NCI-H2227 (cell line): Measurements from ENCODE around the gene SCN3B.

ENCODE experiments used
- DNase-seq: peaks from one replicate; lab custom pipeline; 2025; ENCODE audit not compliant: unreplicated experiment; lab: John Stamatoyannopoulos, UW

Gene SCN3B

GRCh38 chr11:123659311-123659710, 4.9 kb upstream of the SCN3B start:
- no peak for DNase-seq

- DNase-seq = peak; percentile 64
Observed at GRCh38 chr11:123653827-123654565, 428 bp downstream of the SCN3B start.

DNA sequence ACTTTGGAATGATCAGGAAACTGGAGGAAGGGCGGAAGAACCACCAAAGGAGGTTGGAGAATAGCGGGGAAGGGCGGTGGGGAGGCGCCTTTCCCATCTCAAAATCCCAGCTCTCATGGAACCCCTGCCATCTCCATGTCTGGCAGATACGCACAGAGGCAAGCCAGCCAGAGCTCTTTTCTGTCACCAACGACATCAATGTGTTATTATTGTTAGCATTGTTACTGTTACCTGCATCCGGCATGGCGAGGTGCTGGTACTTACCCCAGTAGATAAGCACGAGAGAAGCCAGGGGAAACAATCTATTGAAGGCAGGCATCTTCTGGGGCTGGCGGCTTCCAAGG, 969 bp downstream of the SCN3B start:
- no peak for DNase-seq

GRCh38 chr11:123652599-123652998, 1.8 kb downstream of the SCN3B start:
- DNase-seq = no peak

- no peak for DNase-seq
Observed at GRCh38 chr11:123650901-123651300, 3.5 kb downstream of the SCN3B start.

DNA sequence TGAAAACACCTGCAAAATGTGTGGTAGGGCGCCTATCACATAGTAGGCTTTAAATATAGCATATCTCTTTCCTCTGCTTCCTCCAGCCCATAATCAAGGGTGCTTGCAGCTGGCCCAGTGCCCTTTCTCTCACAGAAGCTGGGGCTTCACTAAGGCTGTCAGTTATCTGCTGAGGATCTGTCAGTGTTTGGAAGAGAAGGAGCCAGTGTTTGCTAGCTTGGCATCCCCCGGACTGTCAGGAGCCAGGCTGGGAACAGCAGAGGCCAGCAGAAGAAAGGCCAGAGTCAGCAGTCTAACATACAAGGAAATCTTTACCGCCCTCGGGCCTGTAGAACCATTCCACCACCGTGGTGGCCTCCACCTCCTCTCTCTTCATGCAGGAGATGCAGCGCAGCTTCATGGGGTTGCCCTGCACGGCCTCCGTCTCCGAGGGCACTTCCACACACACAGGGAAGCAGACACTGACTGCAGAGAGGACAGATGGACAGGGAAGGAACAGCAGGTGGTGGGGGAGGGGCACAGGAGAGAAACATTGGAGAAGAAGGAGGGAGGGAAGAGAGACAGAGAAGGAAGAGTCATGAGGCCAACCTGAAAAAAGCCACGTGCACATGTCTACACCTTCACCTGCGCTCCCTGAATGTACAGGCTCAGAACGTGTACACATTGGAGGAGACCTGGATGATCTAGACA, 9.0 kb downstream of the SCN3B start:
- no peak for DNase-seq

- no peak for DNase-seq
Observed at GRCh38 chr11:123642435-123642834, 12.0 kb downstream of the SCN3B start.

GRCh38 chr11:123641495-123641840, 13.0 kb downstream of the SCN3B start:
- no peak for DNase-seq

DNA sequence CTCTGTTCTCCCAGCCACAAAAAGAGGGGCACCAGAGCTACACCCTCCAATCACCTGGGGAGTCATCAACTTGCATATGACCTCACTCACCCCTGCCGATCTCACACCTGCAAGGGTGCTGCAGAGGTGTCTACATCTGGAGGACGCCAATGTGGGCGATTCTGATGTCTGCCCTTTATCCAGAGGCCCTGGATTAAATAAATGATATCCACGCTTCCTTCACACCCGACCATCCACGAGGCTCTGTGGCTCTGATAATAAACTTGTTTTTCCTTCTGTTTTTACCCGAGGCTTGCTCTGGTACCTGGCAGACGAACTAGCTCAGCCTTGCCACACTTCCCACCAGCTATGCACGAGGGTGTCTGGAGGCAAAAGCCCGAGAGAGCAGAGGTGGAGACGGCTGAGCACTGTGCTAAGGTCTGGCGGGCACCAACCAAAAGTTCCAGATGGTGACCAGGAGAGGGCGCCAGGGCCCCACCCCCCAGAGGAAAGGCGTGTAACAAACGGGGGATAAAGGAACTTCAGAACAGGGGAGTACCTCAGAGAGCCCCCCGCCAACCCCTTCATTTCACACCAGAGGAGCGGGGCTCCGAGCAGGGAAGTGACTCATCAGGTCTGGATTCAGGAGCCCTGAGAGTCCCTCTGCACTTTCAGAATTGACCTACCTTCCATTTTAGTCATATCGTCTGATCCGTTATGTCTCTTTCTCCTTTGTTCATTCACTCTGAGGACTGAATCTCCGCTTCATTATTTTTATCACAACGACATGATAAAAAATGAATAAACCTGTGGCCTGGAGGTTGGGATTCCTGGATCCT, 13.5 kb downstream of the SCN3B start:
- peak; percentile 57 for DNase-seq

GRCh38 chr11:123640029-123640428, 14.4 kb downstream of the SCN3B start:
- no peak for DNase-seq

DNA sequence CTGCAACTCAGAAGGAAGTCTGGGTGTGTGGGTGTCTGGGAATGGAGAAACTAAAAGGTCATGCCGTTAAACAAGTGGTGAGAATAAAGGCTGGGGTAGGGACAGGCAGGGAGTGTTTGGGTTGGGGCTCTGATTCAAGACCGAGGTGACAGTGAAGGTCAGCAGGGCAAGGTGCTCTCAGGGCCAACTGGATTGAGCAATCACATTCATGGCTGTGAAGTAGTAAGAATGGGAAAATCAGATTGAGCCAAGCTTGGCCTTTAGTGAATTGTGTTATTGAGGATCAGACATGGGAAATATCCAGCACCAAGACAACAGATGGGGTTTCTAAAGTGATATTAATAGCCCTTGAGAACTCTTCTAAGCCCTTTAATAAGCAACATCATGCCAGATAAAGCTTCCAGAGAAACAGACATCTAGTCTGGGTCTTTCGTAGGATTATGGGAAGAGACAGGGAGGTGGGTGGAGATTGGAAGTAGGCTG, 24.3 kb downstream of the SCN3B start:
- no peak for DNase-seq

DNA sequence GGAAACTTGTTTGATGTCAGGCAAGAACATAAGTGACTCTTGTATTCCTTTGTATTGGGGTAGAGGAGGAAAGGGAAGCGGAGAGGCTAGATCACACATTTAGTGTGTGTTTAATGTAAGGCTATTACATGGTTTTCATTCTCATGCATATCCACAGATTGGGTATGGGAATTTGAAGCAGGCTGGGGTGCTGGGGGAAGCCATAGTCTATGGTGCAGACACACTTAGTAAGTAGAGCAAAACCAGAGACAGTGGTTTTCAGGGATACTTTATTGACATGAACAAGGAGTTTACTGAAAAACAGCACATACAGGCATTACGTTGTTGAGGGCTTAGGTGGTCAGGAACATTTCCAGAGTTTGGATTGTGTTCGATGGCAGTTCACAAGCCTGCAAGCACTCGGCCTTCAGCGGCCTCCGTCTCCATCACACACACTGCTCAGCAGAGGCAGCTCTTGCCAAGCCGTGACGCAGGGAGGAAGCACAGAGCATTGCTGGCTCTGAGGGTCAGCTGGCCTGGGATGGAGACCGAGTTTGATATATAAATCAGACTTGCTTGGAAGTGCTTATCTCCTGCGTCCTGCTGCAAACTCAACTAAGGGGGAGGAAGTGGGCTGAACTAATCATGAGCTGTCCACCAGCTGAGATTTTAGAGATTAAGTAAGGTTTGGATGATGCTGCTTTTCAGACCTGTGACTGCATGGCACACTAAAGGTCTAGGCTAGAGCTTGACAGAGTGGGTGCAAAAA, 25.3 kb downstream of the SCN3B start:
- DNase-seq = no peak

DNA sequence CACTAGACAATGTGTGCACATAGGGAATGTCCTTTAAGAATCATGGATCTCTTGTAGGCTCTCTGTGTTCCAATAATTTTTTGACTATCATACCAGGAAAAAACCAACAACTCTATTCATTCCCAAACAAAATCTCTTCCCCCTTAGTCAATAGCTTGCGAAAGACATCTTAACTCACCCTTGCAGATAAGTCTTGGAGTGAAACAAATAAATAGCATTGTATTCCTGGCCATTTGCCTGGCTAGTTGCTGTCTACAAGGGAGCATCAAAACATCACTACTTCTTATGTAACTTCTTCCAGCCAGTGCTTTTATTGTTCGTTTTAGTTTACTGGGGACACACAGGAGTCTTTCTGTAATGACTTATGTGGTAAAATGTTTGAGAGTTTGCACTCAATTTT, 29.4 kb downstream of the SCN3B start:
- DNase-seq = no peak

- DNase-seq = no peak
Observed at GRCh38 chr11:123622576-123622975, 31.8 kb downstream of the SCN3B start.

DNA sequence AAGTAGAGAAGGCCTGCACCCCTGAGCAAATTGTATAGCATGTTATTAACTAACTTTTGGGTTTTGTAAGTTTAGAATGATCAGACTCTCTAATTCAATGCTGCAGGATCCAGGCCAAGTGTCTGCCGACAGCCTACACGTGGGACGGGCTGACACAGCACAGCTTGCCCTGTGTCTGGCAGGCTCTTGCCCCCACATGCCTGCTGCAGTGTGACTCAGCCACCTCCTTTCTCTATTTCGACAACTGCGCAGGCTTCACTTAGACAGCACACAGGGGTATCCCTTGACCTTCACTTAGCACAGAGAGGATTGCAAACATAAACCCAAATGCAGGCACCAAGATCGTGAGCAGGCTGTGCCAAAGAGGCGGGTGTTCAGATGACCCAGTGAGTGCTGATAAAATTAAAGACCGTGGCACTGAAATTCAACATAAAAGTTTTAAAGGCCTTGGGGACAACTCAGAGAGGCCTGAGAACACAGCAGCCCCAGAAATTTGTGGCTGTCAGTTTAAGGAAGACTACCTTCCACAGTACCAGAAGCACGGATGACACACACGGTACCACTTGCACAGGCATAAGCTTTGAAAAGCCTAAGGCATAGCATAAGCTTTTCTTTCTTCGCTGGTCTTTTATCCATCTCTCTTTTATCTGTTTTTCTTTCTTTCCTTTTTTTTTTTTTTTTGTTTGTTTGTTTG, 37.8 kb downstream of the SCN3B start:
- DNase-seq = no peak

DNA sequence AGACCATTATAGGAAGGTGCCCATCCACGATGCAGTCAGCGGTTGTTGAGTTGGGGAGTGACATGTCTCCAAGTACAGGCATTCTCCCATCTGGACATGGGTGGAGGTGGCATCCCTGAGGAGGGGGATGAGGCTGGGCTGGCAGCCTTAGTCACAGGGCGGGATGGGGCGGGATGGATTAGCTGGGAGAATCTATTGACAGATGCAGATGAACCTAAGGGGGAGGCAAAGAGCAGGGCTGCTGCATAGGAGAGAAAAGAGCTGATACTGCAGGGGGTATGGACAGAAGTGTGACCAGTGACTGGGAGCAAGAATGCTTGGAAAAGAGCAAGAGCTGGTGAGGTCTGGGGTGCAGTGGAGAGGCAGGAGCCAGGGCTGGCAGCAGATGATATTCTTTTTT, 42.7 kb downstream of the SCN3B start:
- no peak for DNase-seq

GRCh38 chr11:123608945-123609344, 45.5 kb downstream of the SCN3B start:
- DNase-seq = no peak

GRCh38 chr11:123608371-123608770, 46.1 kb downstream of the SCN3B start:
- no peak for DNase-seq

DNA sequence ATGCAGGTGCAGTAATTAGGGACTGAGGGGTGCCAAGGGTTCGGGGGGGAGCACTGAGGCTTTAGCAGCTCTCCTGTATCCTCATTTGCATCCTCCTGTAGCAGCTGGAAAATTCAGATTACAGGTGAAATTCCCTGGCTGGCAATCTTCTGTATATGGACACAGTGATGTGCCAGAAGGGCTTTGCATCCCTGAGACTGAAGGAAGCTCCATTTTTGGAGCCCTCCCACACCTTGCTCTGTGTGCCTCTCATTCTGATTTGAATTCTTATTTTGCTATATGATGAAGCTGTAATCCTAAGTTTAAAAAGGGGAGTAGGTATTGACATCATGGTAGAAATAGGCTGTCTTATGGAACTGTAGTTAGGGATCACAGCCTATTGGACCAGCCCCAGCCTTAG, 46.6 kb downstream of the SCN3B start:
- no peak for DNase-seq

DNA sequence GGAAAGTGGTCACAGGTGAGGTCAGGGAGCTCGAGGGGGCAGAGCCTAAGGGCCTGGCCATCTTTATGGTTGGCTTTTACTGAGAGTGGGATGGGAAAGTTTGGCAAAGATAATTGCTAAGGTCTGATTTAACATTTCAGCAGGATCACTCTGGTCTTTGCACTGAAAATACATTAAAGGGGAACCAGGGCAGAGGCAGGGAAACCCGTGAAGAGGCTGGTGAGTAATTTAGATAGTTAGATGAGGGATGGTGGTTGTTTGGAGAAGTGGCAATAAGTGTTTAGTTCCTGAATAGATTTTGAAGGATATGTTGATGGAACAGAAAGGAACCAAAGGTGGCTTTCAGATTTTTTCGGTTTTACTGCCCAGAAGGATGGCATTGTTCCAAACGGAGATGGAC, 50.8 kb downstream of the SCN3B start:
- DNase-seq = no peak

- DNase-seq = no peak
Observed at GRCh38 chr11:123601743-123602142, 52.7 kb downstream of the SCN3B start.
